GM23338 (cell line): ENCODE results near the gene NIBAN1. TPM values are rescaled to one million over a fixed set of nuclear protein-coding genes. Genes with fewer than 3 reads are reported as not detected.

Experiments used
- ATAC-seq: fragments of 200-7000 bp; cut with Tn5 transposase; 3 replicates; pipeline ENCODE4 v1.9.1; 2020
- DNase-seq: peaks from one replicate; pipeline ENCODE4 v3.0.0-alpha.2; 2015; ENCODE audit warnings: low spot score
- H2AFZ ChIP-seq: fragments of 200-600 bp; sonication (generic); 2 replicates; pipeline ENCODE4 v1.8.0; 2016; ENCODE audit warnings: antibody characterized with exemption, mild to moderate bottlenecking, moderate library complexity
- H3F3A ChIP-seq: fragments of 200-600 bp; sonication (generic); replicated peaks from 2 replicates; pipeline ENCODE4 v1.8.0; 2017; ENCODE audit warnings: antibody characterized with exemption, mixed run types, low read depth
- H3K27ac ChIP-seq: fragments of 200-600 bp; sonication (generic); 2 replicates; pipeline ENCODE4 v1.6.1; 2016; ENCODE audit warnings: low read depth
- H3K27me3 ChIP-seq: fragments of 200-600 bp; sonication (generic); 2 replicates; pipeline ENCODE4 v1.8.0; 2016; ENCODE audit warnings: mild to moderate bottlenecking, mixed run types, moderate library complexity; ENCODE audit not compliant: insufficient read depth
- H3K36me3 ChIP-seq: fragments of 200-600 bp; sonication (generic); 2 replicates; pipeline ENCODE4 v1.8.0; 2016; ENCODE audit warnings: mild to moderate bottlenecking; ENCODE audit not compliant: insufficient read depth
- H3K4me1 ChIP-seq: fragments of 200-600 bp; sonication (generic); 2 replicates; pipeline ENCODE4 v1.8.0; 2016; ENCODE audit warnings: mild to moderate bottlenecking, moderate library complexity; ENCODE audit not compliant: insufficient read depth
- H3K4me2 ChIP-seq: fragments of 200-600 bp; sonication (generic); 2 replicates; pipeline ENCODE4 v1.7.1; 2017; ENCODE audit warnings: mixed run types
- H3K4me3 ChIP-seq: fragments of 200-600 bp; sonication (generic); 2 replicates; pipeline ENCODE4 v1.6.1; 2016; ENCODE audit warnings: mixed run types
- H3K79me2 ChIP-seq: fragments of 200-600 bp; sonication (generic); replicated peaks from 2 replicates; pipeline ENCODE4 v1.8.0; 2017; ENCODE audit warnings: mild to moderate bottlenecking; ENCODE audit not compliant: insufficient read depth
- H3K9me2 ChIP-seq: fragments of 200-600 bp; sonication (generic); 2 replicates; pipeline ENCODE4 v1.8.0; 2017; ENCODE audit not compliant: insufficient read depth
- H4K20me1 ChIP-seq: fragments of 200-600 bp; sonication (generic); replicated peaks from 2 replicates; pipeline ENCODE4 v1.8.0; 2017; ENCODE audit warnings: mild to moderate bottlenecking; ENCODE audit not compliant: insufficient read depth
- H3K27ac Mint-ChIP-seq: 2 replicates; pipeline ENCODE4 v1.8.0; 2020; ENCODE audit warnings: inconsistent platforms, mild to moderate bottlenecking, moderate library complexity, mixed read lengths
- H3K27me3 Mint-ChIP-seq: 3 replicates; pipeline ENCODE4 v1.8.0; 2022; ENCODE audit warnings: low read depth, mild to moderate bottlenecking, moderate library complexity, mixed read lengths, inconsistent platforms; ENCODE audit not compliant: insufficient read depth, poor library complexity
- H3K36me3 Mint-ChIP-seq: 3 replicates; pipeline ENCODE4 v1.8.0; 2021; ENCODE audit warnings: low read depth, mild to moderate bottlenecking, inconsistent platforms, moderate library complexity, mixed read lengths
- H3K4me1 Mint-ChIP-seq: 3 replicates; pipeline ENCODE4 v1.8.0; 2020; ENCODE audit warnings: mild to moderate bottlenecking, inconsistent platforms, mixed read lengths
- H3K4me3 Mint-ChIP-seq: 3 replicates; pipeline ENCODE4 v1.8.0; 2021; ENCODE audit warnings: moderate library complexity, mild to moderate bottlenecking, inconsistent platforms, mixed read lengths
- H3K9me3 Mint-ChIP-seq: 3 replicates; pipeline ENCODE4 v1.8.0; 2020; ENCODE audit warnings: moderate library complexity, mild to moderate bottlenecking, inconsistent platforms, mixed read lengths
- CREB1 ChIP-seq: fragments of 250-450 bp; sonication (Bioruptor Pico); IDR thresholded peaks from 2 replicates; pipeline ENCODE4 v1.5.0; 2020; ENCODE audit warnings: low read depth, mild to moderate bottlenecking, moderate library complexity
- EZH2 ChIP-seq: fragments of 200-600 bp; sonication (generic); IDR thresholded peaks from one replicate; pipeline ENCODE4 v1.8.0; 2017; ENCODE audit warnings: antibody characterized with exemption, mild to moderate bottlenecking, low read depth; ENCODE audit not compliant: unreplicated experiment
- EZH2phosphoT487 ChIP-seq: fragments of 200-600 bp; sonication (generic); IDR thresholded peaks from one replicate; pipeline ENCODE4 v1.8.1; 2018; ENCODE audit warnings: antibody characterized with exemption; ENCODE audit not compliant: unreplicated experiment
- JUNB ChIP-seq: IDR thresholded peaks from one replicate; pipeline ENCODE4 v1.6.1; 2016; ENCODE audit warnings: antibody characterized with exemption; ENCODE audit not compliant: unreplicated experiment
- NANOG ChIP-seq: IDR thresholded peaks from 2 replicates; pipeline ENCODE4 v1.6.1; 2016; ENCODE audit warnings: antibody characterized with exemption, borderline replicate concordance
- STAT1 ChIP-seq: IDR thresholded peaks from one replicate; pipeline ENCODE4 v1.6.1; 2016; ENCODE audit warnings: antibody characterized with exemption; ENCODE audit not compliant: unreplicated experiment
- ZNF114 ChIP-seq: fragments of 250-450 bp; sonication (Bioruptor Pico); IDR thresholded peaks from 2 replicates; pipeline ENCODE4 v1.5.0; 2020; ENCODE audit warnings: mild to moderate bottlenecking, moderate library complexity
- polyA plus RNA-seq: library from polyadenylated mRNA; unstranded; fragments of >200 nt; fragmentation: Nextera tagmentation; extraction: Ambion mirVana; gene quantifications from 2 replicates; pipeline ENCODE4 v1.2.1, GENCODE V29; 2016
- total RNA-seq: library from RNA; depleted of rRNA; stranded (reverse); fragments of >200 nt; shearing (Covaris generic); gene quantifications from 2 replicates; pipeline ENCODE4 v1.2.3, GENCODE V29; 2014
- TF ChIP-seq, protein P1 (sequence below): IDR thresholded peaks from 2 replicates; pipeline ENCODE4 v1.6.1; 2016; ENCODE audit warnings: antibody characterized with exemption
- TF ChIP-seq, protein P2 (sequence below), 2 experiments: fragments of 200-600 bp in 1 of 2; sonication (generic) in 1 of 2; conservative IDR thresholded peaks; 2 replicates each; pipeline versions ENCODE4 v1.5.1 to v1.6.1; 2016 to 2017; ENCODE audit warnings: antibody characterized with exemption in 2 of 2, low read depth in 2 of 2, mild to moderate bottlenecking in 2 of 2, moderate library complexity in 1 of 2
- TF ChIP-seq, protein P3 (sequence below): IDR thresholded peaks from one replicate; pipeline ENCODE4 v1.6.1; 2018; ENCODE audit warnings: antibody characterized with exemption; ENCODE audit not compliant: unreplicated experiment

Gene NIBAN1
- total and polyA plus RNA-seq, 2 experiments from 2014 or later, result 5.5 to 12.3 TPM

DNA sequence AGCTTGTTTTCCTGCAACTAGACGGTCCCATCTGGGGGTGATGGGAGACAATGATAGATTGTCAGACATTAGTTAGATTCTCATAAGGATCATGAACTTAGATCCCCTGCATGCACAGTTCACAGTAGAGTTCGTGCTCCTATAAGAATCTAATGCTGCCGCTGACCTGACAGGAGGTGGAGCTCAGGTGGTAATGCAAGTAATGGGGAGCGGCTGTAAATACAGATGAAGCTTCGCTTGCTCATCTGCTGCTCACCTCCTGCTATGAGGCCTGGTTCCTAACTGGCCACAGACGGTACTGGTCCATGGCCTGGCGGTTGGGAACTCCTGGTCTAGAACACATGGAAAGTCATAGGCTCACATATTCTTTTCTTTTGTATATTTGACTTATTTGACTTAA is 42.0 kb downstream of the NIBAN1 start (continued):
- TF ChIP-seq, protein P1, sequence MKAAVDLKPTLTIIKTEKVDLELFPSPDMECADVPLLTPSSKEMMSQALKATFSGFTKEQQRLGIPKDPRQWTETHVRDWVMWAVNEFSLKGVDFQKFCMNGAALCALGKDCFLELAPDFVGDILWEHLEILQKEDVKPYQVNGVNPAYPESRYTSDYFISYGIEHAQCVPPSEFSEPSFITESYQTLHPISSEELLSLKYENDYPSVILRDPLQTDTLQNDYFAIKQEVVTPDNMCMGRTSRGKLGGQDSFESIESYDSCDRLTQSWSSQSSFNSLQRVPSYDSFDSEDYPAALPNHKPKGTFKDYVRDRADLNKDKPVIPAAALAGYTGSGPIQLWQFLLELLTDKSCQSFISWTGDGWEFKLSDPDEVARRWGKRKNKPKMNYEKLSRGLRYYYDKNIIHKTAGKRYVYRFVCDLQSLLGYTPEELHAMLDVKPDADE, result no peak
- TF ChIP-seq, protein P2, sequence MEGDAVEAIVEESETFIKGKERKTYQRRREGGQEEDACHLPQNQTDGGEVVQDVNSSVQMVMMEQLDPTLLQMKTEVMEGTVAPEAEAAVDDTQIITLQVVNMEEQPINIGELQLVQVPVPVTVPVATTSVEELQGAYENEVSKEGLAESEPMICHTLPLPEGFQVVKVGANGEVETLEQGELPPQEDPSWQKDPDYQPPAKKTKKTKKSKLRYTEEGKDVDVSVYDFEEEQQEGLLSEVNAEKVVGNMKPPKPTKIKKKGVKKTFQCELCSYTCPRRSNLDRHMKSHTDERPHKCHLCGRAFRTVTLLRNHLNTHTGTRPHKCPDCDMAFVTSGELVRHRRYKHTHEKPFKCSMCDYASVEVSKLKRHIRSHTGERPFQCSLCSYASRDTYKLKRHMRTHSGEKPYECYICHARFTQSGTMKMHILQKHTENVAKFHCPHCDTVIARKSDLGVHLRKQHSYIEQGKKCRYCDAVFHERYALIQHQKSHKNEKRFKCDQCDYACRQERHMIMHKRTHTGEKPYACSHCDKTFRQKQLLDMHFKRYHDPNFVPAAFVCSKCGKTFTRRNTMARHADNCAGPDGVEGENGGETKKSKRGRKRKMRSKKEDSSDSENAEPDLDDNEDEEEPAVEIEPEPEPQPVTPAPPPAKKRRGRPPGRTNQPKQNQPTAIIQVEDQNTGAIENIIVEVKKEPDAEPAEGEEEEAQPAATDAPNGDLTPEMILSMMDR (conservative IDR thresholded peaks at IDR 0.05; ENCODE audit: low read depth in 2 of 2), result no peak

DNA sequence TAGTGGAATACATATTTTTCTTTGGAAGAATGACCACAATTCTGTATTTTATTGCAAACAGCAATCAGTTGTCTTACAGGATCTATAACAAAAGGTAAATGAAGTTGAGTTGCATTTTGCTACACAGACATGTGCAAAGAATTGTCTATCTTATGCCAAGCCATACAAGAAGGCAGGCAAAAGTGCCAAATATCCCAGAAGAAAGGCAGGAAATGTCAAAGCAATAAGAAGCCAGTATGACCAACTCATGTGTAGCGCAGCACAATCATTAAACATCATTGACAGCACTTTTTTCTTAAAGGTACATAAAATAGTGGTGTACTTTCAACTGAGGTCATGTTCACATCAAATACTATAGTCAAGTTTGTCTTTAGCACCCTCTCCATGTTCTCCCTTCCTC is 42.7 kb downstream of the NIBAN1 start:
- no peaks in the 10 kb centered on the region for H3K36me3 ChIP-seq
- H3K79me2 ChIP-seq, result no peaks in the 10 kb centered on the region
- no peak overlapping the region for H3K27ac ChIP-seq
- peaks cover 8% of the 10 kb centered on the region for H3K4me1 ChIP-seq
- Mint-ChIP-seq H3K9me3 (peaks cover 4% of the 10 kb centered on the region; the same call in 1 of the 3 replicates), H3K27me3 (peaks cover 2% of the 10 kb centered on the region), H3K4me1 (peaks cover 9% of the 10 kb centered on the region), H3K4me3 (no peak overlapping the region), H3K27ac (no peak overlapping the region), H3K36me3 (peaks cover 15% of the 10 kb centered on the region; the same call in 2 of the 3 replicates)
- H3K27me3 ChIP-seq, result no peaks in the 10 kb centered on the region
- no peak overlapping the region for H2AFZ ChIP-seq
- no peak for ATAC-seq
- no peak for DNase-seq
- no peak overlapping the region for H3K4me3 ChIP-seq
- no peaks in the 10 kb centered on the region for H3F3A ChIP-seq
- no peaks in the 10 kb centered on the region for H3K9me2 ChIP-seq
- 0 out of 2 replicates have a peak, but pooled peaks cover 3% of the 10 kb centered on the region for H4K20me1 ChIP-seq
- H3K4me2 ChIP-seq, result no peak overlapping the region
- TF ChIP-seq, protein P1, result no peak
- no peak for TF ChIP-seq JUNB
- TF ChIP-seq ZNF114, result no peak
- no peak for TF ChIP-seq CREB1 (CRISPR knock-in tag)
- TF ChIP-seq NANOG, result no peak
- TF ChIP-seq EZH2, result no peak
- no peak for TF ChIP-seq STAT1
- TF ChIP-seq, protein P3, sequence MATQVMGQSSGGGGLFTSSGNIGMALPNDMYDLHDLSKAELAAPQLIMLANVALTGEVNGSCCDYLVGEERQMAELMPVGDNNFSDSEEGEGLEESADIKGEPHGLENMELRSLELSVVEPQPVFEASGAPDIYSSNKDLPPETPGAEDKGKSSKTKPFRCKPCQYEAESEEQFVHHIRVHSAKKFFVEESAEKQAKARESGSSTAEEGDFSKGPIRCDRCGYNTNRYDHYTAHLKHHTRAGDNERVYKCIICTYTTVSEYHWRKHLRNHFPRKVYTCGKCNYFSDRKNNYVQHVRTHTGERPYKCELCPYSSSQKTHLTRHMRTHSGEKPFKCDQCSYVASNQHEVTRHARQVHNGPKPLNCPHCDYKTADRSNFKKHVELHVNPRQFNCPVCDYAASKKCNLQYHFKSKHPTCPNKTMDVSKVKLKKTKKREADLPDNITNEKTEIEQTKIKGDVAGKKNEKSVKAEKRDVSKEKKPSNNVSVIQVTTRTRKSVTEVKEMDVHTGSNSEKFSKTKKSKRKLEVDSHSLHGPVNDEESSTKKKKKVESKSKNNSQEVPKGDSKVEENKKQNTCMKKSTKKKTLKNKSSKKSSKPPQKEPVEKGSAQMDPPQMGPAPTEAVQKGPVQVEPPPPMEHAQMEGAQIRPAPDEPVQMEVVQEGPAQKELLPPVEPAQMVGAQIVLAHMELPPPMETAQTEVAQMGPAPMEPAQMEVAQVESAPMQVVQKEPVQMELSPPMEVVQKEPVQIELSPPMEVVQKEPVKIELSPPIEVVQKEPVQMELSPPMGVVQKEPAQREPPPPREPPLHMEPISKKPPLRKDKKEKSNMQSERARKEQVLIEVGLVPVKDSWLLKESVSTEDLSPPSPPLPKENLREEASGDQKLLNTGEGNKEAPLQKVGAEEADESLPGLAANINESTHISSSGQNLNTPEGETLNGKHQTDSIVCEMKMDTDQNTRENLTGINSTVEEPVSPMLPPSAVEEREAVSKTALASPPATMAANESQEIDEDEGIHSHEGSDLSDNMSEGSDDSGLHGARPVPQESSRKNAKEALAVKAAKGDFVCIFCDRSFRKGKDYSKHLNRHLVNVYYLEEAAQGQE, result no peak
- TF ChIP-seq, protein P2 (conservative IDR thresholded peaks at IDR 0.05; ENCODE audit: low read depth in 2 of 2), result no peak
- TF ChIP-seq EZH2phosphoT487, result no peak
